ENCODE measurements around the gene VPS13C. TPM values are rescaled to one million over a fixed set of nuclear protein-coding genes. Genes with fewer than 3 reads are reported as not detected.

The VPS13C gene
- total and polyA plus RNA-seq, 2 donors (not counting 3 experiments of a cell fraction or from before 2014, with no cell fraction given), result 10.8 to 60.3 TPM

GRCh38 chr15:62109437-62109836, 49.2 kb upstream of the VPS13C start:
- no peak overlapping the region for H3K4me3 ChIP-seq (replicated peaks in 1 of 3; ENCODE audit: insufficient read depth in 1 of 3, low read depth in 1 of 3, low read length in 3 of 3)
- no peak for DNase-seq (ENCODE audit: low read depth, low spot score)
- no peak overlapping the region for H3K9ac ChIP-seq (replicated peaks; ENCODE audit: extremely low read depth, insufficient read depth, low read length)
- no peak overlapping the region for H2AFZ ChIP-seq (ENCODE audit: low read depth, low read length)
- BruUV-seq (replicated peaks), result no TSS peak
- H3K27me3 ChIP-seq (ENCODE audit: control insufficient read depth in 2 of 2, insufficient read depth in 2 of 2, low read length in 2 of 2), result no peaks in the 10 kb centered on the region
- intact Hi-C loops (cut with micrococcal nuclease), result no loop called here
- FAIRE-seq, result no peak
- H3K27ac ChIP-seq (ENCODE audit: insufficient read depth, low read depth, low read length), result no peak overlapping the region
- ChIA-PET POLR2A (no interaction called here), CTCF (interaction anchor here (0.9 kb wide), 1 partner anchor 56 kb away, joined by 4 read pairs; the partner anchor contains the start of gene C2CD4B)
- H3K79me2 ChIP-seq (ENCODE audit: control insufficient read depth, insufficient read depth, low read length), result no peaks in the 10 kb centered on the region
- peaks cover 39% of the 10 kb centered on the region for H3K4me1 ChIP-seq (ENCODE audit: control insufficient read depth, extremely low read depth, insufficient read depth, low read length)
- H3K4me2 ChIP-seq (ENCODE audit: insufficient read depth, low read length), result no peak overlapping the region
- H3K9me3 ChIP-seq (replicated peaks; ENCODE audit: control insufficient read depth, insufficient read depth, low read length), result no peaks in the 10 kb centered on the region
- no peaks in the 10 kb centered on the region for H3K9me1 ChIP-seq (replicated peaks; ENCODE audit: control insufficient read depth, extremely low read depth, insufficient read depth, low read length)
- no peaks in the 10 kb centered on the region for H3K36me3 ChIP-seq (ENCODE audit: control insufficient read depth in 2 of 2, extremely low read depth in 1 of 2, insufficient read depth in 2 of 2, low read length in 2 of 2)
- no peak for TF ChIP-seq MYC (IDR thresholded peaks at IDR 0.05; ENCODE audit: low read depth, low read length)
- TF ChIP-seq FOS (IDR thresholded peaks at IDR 0.05; ENCODE audit: borderline replicate concordance, insufficient read depth, low read length), result no peak
- dilution Hi-C loops (cut with MboI; ENCODE audit: extremely low pct_ligation_motif_present, low sequenced_read_pairs), result no loop called here
- H4K20me1 ChIP-seq (replicated peaks; ENCODE audit: control insufficient read depth, extremely low read depth, insufficient read depth, low read length), result no peaks in the 10 kb centered on the region

DNA sequence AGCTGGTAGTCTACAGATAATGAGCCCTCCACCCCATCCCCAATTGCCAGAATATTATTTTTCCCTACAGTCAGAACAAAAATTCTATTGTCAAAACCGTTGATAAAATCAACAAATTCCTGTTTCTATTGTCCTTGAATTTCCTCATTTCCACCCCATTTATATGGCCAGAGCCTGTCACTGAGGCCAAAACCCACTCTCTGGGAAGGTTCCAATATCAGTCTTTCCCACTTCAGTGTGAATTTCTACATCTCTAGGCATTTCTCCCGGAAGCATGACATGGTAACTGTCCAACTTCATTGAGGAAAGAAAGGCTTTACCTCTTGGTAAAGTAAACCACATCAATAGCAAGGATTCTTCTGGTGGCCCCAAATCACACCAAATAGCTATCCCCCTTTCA, 48.2 kb upstream of the VPS13C start:
- H3K4me2 ChIP-seq (ENCODE audit: insufficient read depth, low read length), result peak overlapping the region; percentile 8
- no peaks in the 10 kb centered on the region for H3K9me3 ChIP-seq (replicated peaks; ENCODE audit: control insufficient read depth, insufficient read depth, low read length)
- DNase-seq (ENCODE audit: low read depth, low spot score) (peak; percentile 30), FAIRE-seq (no peak)
- dilution Hi-C loops (cut with MboI; ENCODE audit: extremely low pct_ligation_motif_present, low sequenced_read_pairs) (no loop called here), intact Hi-C loops (cut with micrococcal nuclease) (no loop called here)
- H3K27ac ChIP-seq (ENCODE audit: insufficient read depth, low read depth, low read length), result no peak overlapping the region
- no peak overlapping the region for H3K9ac ChIP-seq (replicated peaks; ENCODE audit: extremely low read depth, insufficient read depth, low read length)
- no TSS peak for BruUV-seq (replicated peaks)
- ChIA-PET CTCF (interaction anchor here (1.0 to 2.5 kb wide), 3 partner anchors 17 to 146 kb away, joined by 3 to 11 read pairs (median 4); no protein-coding TSS in a partner anchor), POLR2A (interaction anchor here (0.7 kb wide), 1 partner anchor 141 kb away, joined by 3 read pairs; no protein-coding TSS in a partner anchor)
- no peak overlapping the region for H3K4me3 ChIP-seq (replicated peaks in 1 of 3; ENCODE audit: insufficient read depth in 1 of 3, low read depth in 1 of 3, low read length in 3 of 3)
- no peaks in the 10 kb centered on the region for H4K20me1 ChIP-seq (replicated peaks; ENCODE audit: control insufficient read depth, extremely low read depth, insufficient read depth, low read length)
- no peaks in the 10 kb centered on the region for H3K36me3 ChIP-seq (ENCODE audit: control insufficient read depth in 2 of 2, extremely low read depth in 1 of 2, insufficient read depth in 2 of 2, low read length in 2 of 2)
- H3K27me3 ChIP-seq (ENCODE audit: control insufficient read depth in 2 of 2, insufficient read depth in 2 of 2, low read length in 2 of 2), result no peaks in the 10 kb centered on the region
- H3K9me1 ChIP-seq (replicated peaks; ENCODE audit: control insufficient read depth, extremely low read depth, insufficient read depth, low read length), result no peaks in the 10 kb centered on the region
- no peak for TF ChIP-seq JUN (IDR thresholded peaks at IDR 0.05; ENCODE audit: borderline replicate concordance, insufficient read depth, insufficient read length, low read depth)
- peak; percentile 20 for TF ChIP-seq GATA2 (IDR thresholded peaks at IDR 0.05; ENCODE audit: insufficient read depth, insufficient read length, low read depth, low read length)
- no peaks in the 10 kb centered on the region for H3K79me2 ChIP-seq (ENCODE audit: control insufficient read depth, insufficient read depth, low read length)
- H3K4me1 ChIP-seq (ENCODE audit: control insufficient read depth, extremely low read depth, insufficient read depth, low read length), result peaks cover 38% of the 10 kb centered on the region
- H2AFZ ChIP-seq (ENCODE audit: low read depth, low read length), result no peak overlapping the region

Data from endothelial cell of umbilical vein (primary cell).